ENCODE results near the gene SCMH1.
A peak's percentile ranks its signal among the peaks of the same experiment; 100 is the strongest.
"Not testable (repeated sequence)": the region's sequence is repeated elsewhere in the genome, so short reads cannot be mapped to it uniquely, and the experiment has no call there.

Gene SCMH1

GRCh38 chr1:41241749-41242341, at the start of gene SCMH1:
Gene SCMH1 (minus strand): TSS chr1:41242306. CDS start chr1:41186133, 56,173 bp downstream.
- DNase-seq, result peak; percentile 94

- DNase-seq, result no peak
Measured at GRCh38 chr1:41291195-41291594, 49.1 kb upstream of the SCMH1 start.

GRCh38 chr1:41289196-41289595, 47.1 kb upstream of the SCMH1 start:
- DNase-seq, result no peak

GRCh38 chr1:41286992-41287391, 44.9 kb upstream of the SCMH1 start:
- DNase-seq, result no peak

- DNase-seq, result no peak
Measured at GRCh38 chr1:41286486-41286885, 44.4 kb upstream of the SCMH1 start.

GRCh38 chr1:41285818-41286217, 43.7 kb upstream of the SCMH1 start:
- DNase-seq, result no peak

GRCh38 chr1:41284121-41284520, 42.0 kb upstream of the SCMH1 start:
- DNase-seq, result no peak

- peak; percentile 68 for DNase-seq
Measured at GRCh38 chr1:41282679-41283317, 40.7 kb upstream of the SCMH1 start.

- no peak for DNase-seq
Measured at GRCh38 chr1:41281334-41281733, 39.2 kb upstream of the SCMH1 start.

- DNase-seq, result no peak
Measured at GRCh38 chr1:41280202-41281032, 38.3 kb upstream of the SCMH1 start.

- no peak for DNase-seq
Measured at GRCh38 chr1:41278076-41278475, 36.0 kb upstream of the SCMH1 start.

GRCh38 chr1:41277371-41277975, 35.4 kb upstream of the SCMH1 start:
- DNase-seq, result peak; percentile 72

- DNase-seq, result no peak
Measured at GRCh38 chr1:41275831-41276230, 33.7 kb upstream of the SCMH1 start.

GRCh38 chr1:41274752-41275545, 32.8 kb upstream of the SCMH1 start:
- no peak for DNase-seq

GRCh38 chr1:41272601-41273000, 30.5 kb upstream of the SCMH1 start:
- no peak for DNase-seq

- DNase-seq, result peak; percentile 98
Measured at GRCh38 chr1:41268154-41268770, 26.2 kb upstream of the SCMH1 start.

GRCh38 chr1:41261926-41262618, 20.0 kb upstream of the SCMH1 start:
- no peak for DNase-seq

- DNase-seq, result no peak
Measured at GRCh38 chr1:41260768-41261167, 18.7 kb upstream of the SCMH1 start.

- no peak for DNase-seq
Measured at GRCh38 chr1:41259221-41259620, 17.1 kb upstream of the SCMH1 start.

GRCh38 chr1:41255978-41256377, 13.9 kb upstream of the SCMH1 start:
- DNase-seq, result no peak

GRCh38 chr1:41251120-41251519, 9.0 kb upstream of the SCMH1 start:
- not testable (repeated sequence) for DNase-seq

- peak; percentile 73 for DNase-seq
Measured at GRCh38 chr1:41249319-41249718, 7.2 kb upstream of the SCMH1 start.

Data from NCI-H510A treated with DMSO at 0.1 percent for 48 hours (cell line).